Karpas-422 (cell line): ENCODE results near the gene WSCD2. TPM values are rescaled to one million over a fixed set of nuclear protein-coding genes. Genes with fewer than 3 reads are reported as not detected.

Source experiments
- DNase-seq: peaks from one replicate; pipeline ENCODE4 v3.0.0-alpha.2; 2015
- H2AFZ ChIP-seq: fragments of 200-600 bp; sonication (generic); 2 replicates; pipeline ENCODE4 v1.6.1; 2014; ENCODE audit warnings: antibody characterized with exemption, low read length, mixed read lengths
- H3K27ac ChIP-seq: fragments of 200-600 bp; sonication (generic); 2 replicates; pipeline ENCODE4 v1.5.1; 2014; ENCODE audit warnings: mild to moderate bottlenecking, low read length, moderate library complexity
- H3K27me3 ChIP-seq: fragments of 200-600 bp; sonication (generic); 2 replicates; pipeline ENCODE4 v1.6.1; 2014; ENCODE audit warnings: low read length, mixed read lengths
- H3K36me3 ChIP-seq: fragments of 200-600 bp; sonication (generic); 2 replicates; pipeline ENCODE4 v1.6.1; 2014; ENCODE audit warnings: low read length, mixed read lengths; ENCODE audit not compliant: insufficient read depth
- H3K4me1 ChIP-seq: fragments of 200-600 bp; sonication (generic); 2 replicates; pipeline ENCODE4 v1.6.1; 2014; ENCODE audit warnings: mild to moderate bottlenecking, low read length, mixed read lengths
- H3K4me2 ChIP-seq: fragments of 200-600 bp; sonication (generic); 2 replicates; pipeline ENCODE4 v1.6.1; 2014; ENCODE audit warnings: low read length, low read depth, mild to moderate bottlenecking; ENCODE audit not compliant: poor library complexity, severe bottlenecking
- H3K4me3 ChIP-seq: fragments of 200-600 bp; sonication (generic); 2 replicates; pipeline ENCODE4 v1.5.1; 2014; ENCODE audit warnings: mild to moderate bottlenecking, antibody characterized with exemption, low read length, mixed read lengths
- H3K79me2 ChIP-seq: fragments of 200-600 bp; sonication (generic); 2 replicates; pipeline ENCODE4 v1.6.1; 2014; ENCODE audit warnings: mild to moderate bottlenecking, low read length, mixed read lengths
- H3K9ac ChIP-seq: fragments of 200-600 bp; sonication (generic); 2 replicates; pipeline ENCODE4 v1.6.0; 2014; ENCODE audit warnings: low read length
- H3K9me2 ChIP-seq: fragments of 200-600 bp; sonication (generic), shearing (Covaris generic); replicated peaks from 2 replicates; pipeline ENCODE4 v1.6.0; 2014; ENCODE audit warnings: mild to moderate bottlenecking, low read length, moderate library complexity; ENCODE audit not compliant: insufficient read depth
- H3K9me3 ChIP-seq: fragments of 300-700, 200-600 bp; sonication (generic); 2 replicates; pipeline ENCODE4 v1.6.1; 2014; ENCODE audit warnings: low read length, mixed read lengths
- H4K20me1 ChIP-seq: fragments of 200-600 bp; sonication (generic); 2 replicates; pipeline ENCODE4 v1.6.1; 2014; ENCODE audit warnings: mild to moderate bottlenecking, antibody characterized with exemption, low read length, low read depth; ENCODE audit not compliant: insufficient read depth
- total RNA-seq: library from RNA; depleted of rRNA; stranded (reverse); fragments of >200 nt; shearing (Covaris generic); gene quantifications from 2 replicates; pipeline ENCODE4 v1.2.3, GENCODE V29; 2014; ENCODE audit warnings: low replicate concordance

The WSCD2 gene
- total RNA-seq, 1 experiment from 2014 or later = not detected

GRCh38 chr12:108277613-108278012 lies 148.5 kb downstream of the WSCD2 start:
- H3K79me2 ChIP-seq = no peaks in the 10 kb centered on the region
- H3K4me2 ChIP-seq = no peak overlapping the region
- H4K20me1 ChIP-seq = no peaks in the 10 kb centered on the region
- no peaks in the 10 kb centered on the region for H3K36me3 ChIP-seq
- H3K4me3 ChIP-seq = no peak overlapping the region
- H2AFZ ChIP-seq = no peak overlapping the region
- no peak overlapping the region for H3K27ac ChIP-seq
- no peak overlapping the region for H3K9ac ChIP-seq
- no peaks in the 10 kb centered on the region for H3K27me3 ChIP-seq
- no peaks in the 10 kb centered on the region for H3K9me3 ChIP-seq
- H3K4me1 ChIP-seq = no peaks in the 10 kb centered on the region
- no peaks in the 10 kb centered on the region for H3K9me2 ChIP-seq
- DNase-seq = no peak

- no peak for DNase-seq
- Histone ChIP-seq H3K36me3 (no peaks in the 10 kb centered on the region), H3K79me2 (no peaks in the 10 kb centered on the region), H3K27ac (no peak overlapping the region), H3K9me3 (no peaks in the 10 kb centered on the region), H3K9ac (no peak overlapping the region), H3K4me1 (no peaks in the 10 kb centered on the region), H2AFZ (no peak overlapping the region), H3K9me2 (no peaks in the 10 kb centered on the region), H3K27me3 (no peaks in the 10 kb centered on the region), H3K4me2 (no peak overlapping the region), H3K4me3 (no peak overlapping the region), H4K20me1 (no peaks in the 10 kb centered on the region)
Observed at GRCh38 chr12:108282160-108282559, 153.1 kb downstream of the WSCD2 start.

DNA sequence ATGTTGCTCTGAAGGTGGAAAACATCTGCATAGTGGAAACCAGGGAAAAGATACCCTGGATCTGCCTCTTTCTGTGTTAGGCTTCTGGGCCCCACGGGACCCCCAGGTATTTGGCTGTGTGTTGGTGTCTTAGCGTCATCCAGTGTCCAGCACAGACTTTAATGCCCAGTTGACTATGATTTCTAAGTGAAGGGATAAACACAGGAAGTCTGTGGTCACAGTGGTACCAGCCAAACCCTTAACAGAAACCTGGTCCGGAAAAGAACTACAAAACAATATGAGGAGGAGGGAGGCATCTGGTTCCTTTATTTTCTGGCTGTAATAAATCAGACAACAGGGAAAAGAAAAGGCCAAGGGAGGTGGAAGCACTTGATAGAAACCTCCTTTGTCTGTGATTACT lies 153.6 kb downstream of the WSCD2 start:
- H3K79me2 ChIP-seq = no peaks in the 10 kb centered on the region
- H3K4me3 ChIP-seq = no peak overlapping the region
- no peak overlapping the region for H3K4me2 ChIP-seq
- no peak overlapping the region for H3K27ac ChIP-seq
- no peak overlapping the region for H2AFZ ChIP-seq
- no peaks in the 10 kb centered on the region for H3K27me3 ChIP-seq
- H4K20me1 ChIP-seq = no peaks in the 10 kb centered on the region
- no peak for DNase-seq
- no peaks in the 10 kb centered on the region for H3K36me3 ChIP-seq
- H3K9ac ChIP-seq = no peak overlapping the region
- H3K9me2 ChIP-seq = no peaks in the 10 kb centered on the region
- H3K9me3 ChIP-seq = no peaks in the 10 kb centered on the region
- no peaks in the 10 kb centered on the region for H3K4me1 ChIP-seq

- Histone ChIP-seq H3K79me2 (no peaks in the 10 kb centered on the region), H3K9me2 (no peaks in the 10 kb centered on the region), H3K36me3 (no peaks in the 10 kb centered on the region), H3K4me1 (no peaks in the 10 kb centered on the region), H4K20me1 (no peaks in the 10 kb centered on the region), H3K27me3 (no peaks in the 10 kb centered on the region), H3K27ac (no peak overlapping the region), H3K9me3 (no peaks in the 10 kb centered on the region), H2AFZ (no peak overlapping the region), H3K4me2 (no peak overlapping the region), H3K4me3 (no peak overlapping the region), H3K9ac (no peak overlapping the region)
- no peak for DNase-seq
Observed at GRCh38 chr12:108284163-108284562, 155.1 kb downstream of the WSCD2 start.

- H3K79me2 ChIP-seq = no peaks in the 10 kb centered on the region
- H3K9me3 ChIP-seq = no peaks in the 10 kb centered on the region
- no peaks in the 10 kb centered on the region for H3K36me3 ChIP-seq
- H3K4me2 ChIP-seq = no peak overlapping the region
- no peak overlapping the region for H3K27ac ChIP-seq
- no peak overlapping the region for H2AFZ ChIP-seq
- no peak overlapping the region for H3K9ac ChIP-seq
- no peak for DNase-seq
- H3K27me3 ChIP-seq = no peaks in the 10 kb centered on the region
- no peaks in the 10 kb centered on the region for H4K20me1 ChIP-seq
- no peaks in the 10 kb centered on the region for H3K4me1 ChIP-seq
- no peaks in the 10 kb centered on the region for H3K9me2 ChIP-seq
- no peak overlapping the region for H3K4me3 ChIP-seq
Observed at GRCh38 chr12:108285016-108285415, 155.9 kb downstream of the WSCD2 start.

DNA sequence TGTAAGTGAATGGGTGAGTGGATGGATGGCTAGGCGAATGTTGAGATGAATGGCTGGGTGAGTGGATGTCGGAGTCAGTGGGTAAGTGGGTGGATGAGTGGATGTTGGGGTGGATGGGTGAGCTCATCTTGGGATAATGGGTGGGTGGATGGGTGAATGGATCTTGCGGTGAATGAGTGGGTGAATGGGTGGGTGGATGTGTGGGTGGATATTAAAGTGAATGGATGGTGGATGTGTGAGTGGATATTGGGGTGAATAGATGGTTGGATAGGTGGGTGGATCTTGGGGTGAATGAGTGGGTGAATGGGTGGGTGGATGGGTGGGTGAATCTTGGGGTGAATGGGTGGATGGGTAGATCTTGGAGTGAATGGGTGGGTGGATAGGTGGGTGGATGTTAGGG lies 158.1 kb downstream of the WSCD2 start:
- no peaks in the 10 kb centered on the region for H4K20me1 ChIP-seq
- H3K9ac ChIP-seq = no peak overlapping the region
- no peaks in the 10 kb centered on the region for H3K9me2 ChIP-seq
- H3K4me1 ChIP-seq = no peaks in the 10 kb centered on the region
- H3K4me3 ChIP-seq = no peak overlapping the region
- H3K79me2 ChIP-seq = no peaks in the 10 kb centered on the region
- no peaks in the 10 kb centered on the region for H3K27me3 ChIP-seq
- no peak overlapping the region for H3K27ac ChIP-seq
- H3K36me3 ChIP-seq = no peaks in the 10 kb centered on the region
- H3K9me3 ChIP-seq = no peaks in the 10 kb centered on the region
- DNase-seq = no peak
- H2AFZ ChIP-seq = no peak overlapping the region
- no peak overlapping the region for H3K4me2 ChIP-seq

- Histone ChIP-seq H3K4me3 (no peak overlapping the region), H4K20me1 (no peaks in the 10 kb centered on the region), H2AFZ (no peak overlapping the region), H3K27ac (no peak overlapping the region), H3K9me3 (no peaks in the 10 kb centered on the region), H3K36me3 (no peaks in the 10 kb centered on the region), H3K4me2 (no peak overlapping the region), H3K79me2 (no peaks in the 10 kb centered on the region), H3K27me3 (no peaks in the 10 kb centered on the region), H3K9ac (no peak overlapping the region), H3K4me1 (no peaks in the 10 kb centered on the region), H3K9me2 (no peaks in the 10 kb centered on the region)
- no peak for DNase-seq
Observed at GRCh38 chr12:108289350-108290161, 160.5 kb downstream of the WSCD2 start.

DNA sequence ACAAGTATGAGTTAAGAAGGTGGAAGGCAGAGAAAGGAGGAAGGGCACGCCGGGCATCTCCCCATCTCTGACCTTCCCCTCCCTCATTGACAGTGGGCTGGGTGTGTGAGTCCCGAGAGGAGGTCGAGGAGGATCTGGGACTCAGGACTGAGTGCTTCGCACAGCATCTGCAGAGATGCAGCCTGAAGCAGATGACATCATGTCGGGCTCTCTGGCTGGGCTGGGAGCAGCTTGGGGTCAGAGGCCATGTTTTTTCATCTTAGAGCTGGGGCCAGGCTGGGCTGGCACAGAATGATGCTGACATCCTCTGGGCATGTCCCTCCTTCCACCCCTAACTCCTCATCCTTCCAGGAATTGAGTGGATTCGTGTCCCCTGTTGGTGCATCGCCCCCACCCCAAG lies 166.6 kb downstream of the WSCD2 start:
- Histone ChIP-seq H3K4me1 (no peaks in the 10 kb centered on the region), H3K4me3 (no peak overlapping the region), H3K27me3 (no peaks in the 10 kb centered on the region), H3K36me3 (no peaks in the 10 kb centered on the region), H3K79me2 (no peaks in the 10 kb centered on the region), H3K9me3 (no peaks in the 10 kb centered on the region), H3K9ac (no peak overlapping the region), H3K4me2 (no peak overlapping the region), H4K20me1 (no peaks in the 10 kb centered on the region), H3K9me2 (no peaks in the 10 kb centered on the region), H2AFZ (no peak overlapping the region), H3K27ac (no peak overlapping the region)
- DNase-seq = no peak
